Peyer's patch (tissue), 4 donors: ENCODE measurements around the gene MBTPS2.
"Not testable (repeated sequence)": the region's sequence is repeated elsewhere in the genome, so short reads cannot be mapped to it uniquely, and the experiment has no call there.

ENCODE experiments used
- POLR2A ChIP-seq, 2 donors: fragments of 450-650 bp; IDR thresholded peaks; one replicate each; pipeline ENCODE4 v1.5.1; 2017; ENCODE audit warnings: antibody characterized with exemption in 2 of 2, mild to moderate bottlenecking in 2 of 2, moderate library complexity in 2 of 2
- TF ChIP-seq, protein P1 (sequence below), 6 experiments: fragments of 450-650 bp in 4 of 6; fragments of 200-600 bp in 2 of 6; sonication (generic) in 1 of 6; IDR thresholded peaks; one replicate each; pipeline ENCODE4 v1.5.1; 2017 to 2019; ENCODE audit warnings: antibody characterized with exemption in 6 of 6, mild to moderate bottlenecking in 3 of 6, moderate library complexity in 1 of 6

DNA sequence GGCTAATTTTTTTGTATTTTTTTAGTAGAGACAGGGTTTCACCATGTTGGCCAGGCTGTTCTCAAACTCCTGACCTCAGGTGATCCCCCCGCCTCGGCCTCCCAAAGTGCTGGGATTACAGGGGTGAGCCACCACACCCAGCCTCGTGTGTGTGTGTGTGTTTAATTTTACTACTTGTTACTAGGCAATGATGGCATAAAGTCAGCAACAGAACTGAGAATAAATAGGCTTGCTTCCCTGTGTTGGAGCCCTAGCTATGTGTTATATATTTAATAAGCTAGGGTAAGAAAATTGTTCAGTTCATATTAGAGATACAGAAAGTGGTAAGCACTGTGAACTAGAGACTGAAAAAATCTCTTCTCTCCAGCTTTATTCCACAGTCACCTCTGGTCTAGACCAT is 34.8 kb downstream of the MBTPS2 start:
- TF ChIP-seq, protein P1, sequence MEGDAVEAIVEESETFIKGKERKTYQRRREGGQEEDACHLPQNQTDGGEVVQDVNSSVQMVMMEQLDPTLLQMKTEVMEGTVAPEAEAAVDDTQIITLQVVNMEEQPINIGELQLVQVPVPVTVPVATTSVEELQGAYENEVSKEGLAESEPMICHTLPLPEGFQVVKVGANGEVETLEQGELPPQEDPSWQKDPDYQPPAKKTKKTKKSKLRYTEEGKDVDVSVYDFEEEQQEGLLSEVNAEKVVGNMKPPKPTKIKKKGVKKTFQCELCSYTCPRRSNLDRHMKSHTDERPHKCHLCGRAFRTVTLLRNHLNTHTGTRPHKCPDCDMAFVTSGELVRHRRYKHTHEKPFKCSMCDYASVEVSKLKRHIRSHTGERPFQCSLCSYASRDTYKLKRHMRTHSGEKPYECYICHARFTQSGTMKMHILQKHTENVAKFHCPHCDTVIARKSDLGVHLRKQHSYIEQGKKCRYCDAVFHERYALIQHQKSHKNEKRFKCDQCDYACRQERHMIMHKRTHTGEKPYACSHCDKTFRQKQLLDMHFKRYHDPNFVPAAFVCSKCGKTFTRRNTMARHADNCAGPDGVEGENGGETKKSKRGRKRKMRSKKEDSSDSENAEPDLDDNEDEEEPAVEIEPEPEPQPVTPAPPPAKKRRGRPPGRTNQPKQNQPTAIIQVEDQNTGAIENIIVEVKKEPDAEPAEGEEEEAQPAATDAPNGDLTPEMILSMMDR (IDR thresholded peaks at IDR 0.05): not testable (repeated sequence)
- TF ChIP-seq POLR2A (IDR thresholded peaks at IDR 0.05): not testable (repeated sequence)
